GM10248 (cell line): ENCODE results near the gene SOS2.

Experiments
- CTCF ChIA-PET: fragments of 300-600 bp; sonication (Branson Sonifier 250); formaldehyde crosslinking; extraction: SDS; loops from one replicate; lab custom pipeline; 2021; ENCODE audit warnings: antibody characterized with exemption; lab: Yijun Ruan, JAX
- POLR2A ChIA-PET: fragments of 350-650 bp; sonication (Branson Sonifier 250); formaldehyde crosslinking; extraction: SDS; loops from one replicate; lab custom pipeline; 2020; ENCODE audit warnings: antibody characterized with exemption; lab: Yijun Ruan, JAX
- DNase-seq: peaks from one replicate; pipeline ENCODE4 v3.0.0; 2012; ENCODE audit errors: extremely low spot score
- TF ChIP-seq, protein P1 (sequence below): IDR thresholded peaks from 2 replicates; pipeline ENCODE4 v1.5.1; 2012; ENCODE audit warnings: mild to moderate bottlenecking, low read depth; ENCODE audit errors: extremely low read depth, missing control alignments, control extremely low read depth

Gene SOS2

GRCh38 chr14:50260511-50260910 is 29.1 kb upstream of the SOS2 start:
- TF ChIP-seq, protein P1, sequence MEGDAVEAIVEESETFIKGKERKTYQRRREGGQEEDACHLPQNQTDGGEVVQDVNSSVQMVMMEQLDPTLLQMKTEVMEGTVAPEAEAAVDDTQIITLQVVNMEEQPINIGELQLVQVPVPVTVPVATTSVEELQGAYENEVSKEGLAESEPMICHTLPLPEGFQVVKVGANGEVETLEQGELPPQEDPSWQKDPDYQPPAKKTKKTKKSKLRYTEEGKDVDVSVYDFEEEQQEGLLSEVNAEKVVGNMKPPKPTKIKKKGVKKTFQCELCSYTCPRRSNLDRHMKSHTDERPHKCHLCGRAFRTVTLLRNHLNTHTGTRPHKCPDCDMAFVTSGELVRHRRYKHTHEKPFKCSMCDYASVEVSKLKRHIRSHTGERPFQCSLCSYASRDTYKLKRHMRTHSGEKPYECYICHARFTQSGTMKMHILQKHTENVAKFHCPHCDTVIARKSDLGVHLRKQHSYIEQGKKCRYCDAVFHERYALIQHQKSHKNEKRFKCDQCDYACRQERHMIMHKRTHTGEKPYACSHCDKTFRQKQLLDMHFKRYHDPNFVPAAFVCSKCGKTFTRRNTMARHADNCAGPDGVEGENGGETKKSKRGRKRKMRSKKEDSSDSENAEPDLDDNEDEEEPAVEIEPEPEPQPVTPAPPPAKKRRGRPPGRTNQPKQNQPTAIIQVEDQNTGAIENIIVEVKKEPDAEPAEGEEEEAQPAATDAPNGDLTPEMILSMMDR, result peak; percentile 53
- DNase-seq, result peak; percentile 41
- POLR2A ChIA-PET, result no interaction called here
- CTCF ChIA-PET, result interaction anchor here (1.2 to 2.6 kb wide), 4 partner anchors 11 to 23 kb away, joined by 3 to 10 read pairs (median 4); no protein-coding TSS in a partner anchor

GRCh38 chr14:50260072-50260471 is 28.7 kb upstream of the SOS2 start:
- ChIA-PET CTCF (interaction anchor here (2.6 kb wide), 1 partner anchor 11 kb away, joined by 10 read pairs; no protein-coding TSS in a partner anchor), POLR2A (no interaction called here)
- TF ChIP-seq, protein P1, result no peak
- no peak for DNase-seq

GRCh38 chr14:50257732-50258131 is 26.4 kb upstream of the SOS2 start:
- DNase-seq, result no peak
- TF ChIP-seq, protein P1, result no peak
- ChIA-PET POLR2A (no interaction called here), CTCF (interaction anchor here (1.1 kb wide), 1 partner anchor 20 kb away, joined by 3 read pairs; no protein-coding TSS in a partner anchor)

- no peak for DNase-seq
- POLR2A ChIA-PET, result no interaction called here
- CTCF ChIA-PET, result no interaction called here
- TF ChIP-seq, protein P1, result no peak
Measured at GRCh38 chr14:50254248-50254647, 22.9 kb upstream of the SOS2 start.

DNA sequence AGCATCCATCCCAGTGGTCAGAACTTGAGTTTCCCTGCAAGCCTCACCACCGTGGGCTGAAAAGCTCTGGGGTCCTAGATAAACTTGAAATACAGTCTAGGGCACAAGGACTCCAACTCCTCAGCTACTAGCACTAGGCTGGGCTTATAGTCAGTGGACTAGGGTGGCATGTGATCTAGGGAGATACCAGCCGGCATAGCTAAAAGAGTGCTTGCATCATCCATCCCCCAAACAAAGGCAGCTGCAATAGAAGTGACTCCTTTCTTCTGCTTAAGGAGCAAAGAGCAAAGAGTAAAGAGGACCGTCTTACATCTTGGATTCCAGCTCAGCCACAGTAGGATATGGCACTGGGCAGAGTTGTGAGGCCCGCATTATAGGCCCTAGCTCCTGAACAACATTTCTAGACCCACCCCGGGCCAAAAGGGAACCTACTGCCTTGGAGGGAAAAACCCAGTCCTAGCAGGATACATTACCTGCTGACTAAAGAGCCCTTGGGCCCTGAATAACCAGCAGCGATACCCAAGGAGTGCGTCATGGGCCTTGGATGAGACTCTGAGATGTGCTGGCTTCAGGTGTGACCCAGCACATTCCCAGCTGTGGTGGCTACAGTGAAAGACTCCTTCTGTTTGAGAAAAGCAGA is 17.9 kb upstream of the SOS2 start:
- ChIA-PET CTCF (interaction anchor here (1.4 to 3.1 kb wide), 3 partner anchors 8 to 15 kb away, joined by 3 to 10 read pairs (median 4); no protein-coding TSS in a partner anchor), POLR2A (interaction anchor here (0.6 kb wide), 1 partner anchor 23 kb away, joined by 13 read pairs; no protein-coding TSS in a partner anchor)
- TF ChIP-seq, protein P1, result no peak
- DNase-seq, result no peak

- DNase-seq, result no peak
- POLR2A ChIA-PET, result no interaction called here
- CTCF ChIA-PET, result interaction anchor here (1.1 to 1.4 kb wide), 3 partner anchors 8 to 15 kb away, joined by 3 to 5 read pairs (median 3); no protein-coding TSS in a partner anchor
- TF ChIP-seq, protein P1, result no peak
Measured at GRCh38 chr14:50247245-50247644, 15.9 kb upstream of the SOS2 start.
